Measurements from ENCODE around the gene PCDHA8. TPM values are rescaled to one million over a fixed set of nuclear protein-coding genes. Genes with fewer than 3 reads are reported as not detected.
"Not testable (repeated sequence)": the region's sequence is repeated elsewhere in the genome, so short reads cannot be mapped to it uniquely, and the experiment has no call there.

PCDHA8 gene
- total and polyA plus RNA-seq, 7 donors, result 0.01 to 0.12 TPM; not detected in 5

DNA sequence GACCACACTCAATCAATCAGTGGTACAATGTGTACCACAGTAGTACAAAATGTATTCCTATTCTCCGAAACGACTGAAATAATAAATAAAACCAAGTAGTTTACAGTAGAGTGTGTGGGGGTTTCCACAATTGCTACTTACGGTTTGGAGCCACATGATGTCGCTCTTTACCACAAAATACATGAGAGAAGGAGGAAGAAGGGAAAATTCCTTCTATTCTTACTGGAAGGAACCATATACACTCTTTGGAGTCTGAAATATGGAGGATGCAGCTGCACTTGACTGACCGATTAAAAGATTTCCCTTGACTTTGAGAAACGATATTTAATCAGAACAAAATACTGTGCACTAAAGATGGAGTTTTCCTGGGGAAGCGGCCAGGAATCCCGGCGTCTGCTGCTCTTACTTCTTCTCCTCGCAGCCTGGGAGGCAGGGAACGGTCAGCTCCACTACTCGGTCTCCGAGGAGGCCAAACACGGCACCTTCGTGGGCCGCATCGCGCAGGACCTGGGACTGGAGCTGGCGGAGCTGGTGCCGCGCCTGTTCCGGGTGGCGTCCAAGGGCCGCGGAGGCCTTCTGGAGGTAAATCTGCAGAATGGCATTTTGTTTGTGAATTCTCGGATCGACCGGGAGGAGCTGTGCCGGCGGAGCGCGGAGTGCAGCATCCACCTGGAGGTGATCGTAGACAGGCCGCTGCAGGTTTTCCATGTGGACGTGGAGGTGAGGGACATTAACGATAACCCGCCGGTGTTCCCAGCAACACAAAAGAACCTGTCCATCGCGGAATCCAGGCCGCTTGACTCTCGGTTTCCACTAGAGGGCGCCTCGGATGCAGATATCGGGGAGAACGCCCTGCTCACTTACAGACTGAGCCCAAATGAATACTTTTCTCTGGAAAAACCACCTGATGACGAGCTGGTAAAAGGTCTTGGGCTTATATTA lies 33.9 kb upstream of the PCDHA8 start, which contains the start of gene PCDHA4:
TSS of gene PCDHA4 (plus strand) at position 235 of the 942 bp plus-strand sequence.
- WGBS, 3 donors, result 12 to 17% (median 16%) methylated on average over 32 to 37 of the region's 47 CpGs
- Histone ChIP-seq H3K36me3 (ENCODE audit: insufficient read depth in 1 of 2, low read depth in 1 of 2) (no peaks in the 10 kb centered on the region), H3K9me3 (peaks cover 4% of the 10 kb centered on the region), H3K27ac (no peak within 1 kb of the TSS), H3K27me3 (ENCODE audit: insufficient read depth in 3 of 3, low read length in 2 of 3) (peaks cover 0 to 7% (median 4%) of the 10 kb centered on the region in 3 donors), H3K4me3 (peak within 1 kb of the TSS; percentile 6), H3K4me1 (no peaks in the 10 kb centered on the region)
- TF ChIP-seq, protein P1, sequence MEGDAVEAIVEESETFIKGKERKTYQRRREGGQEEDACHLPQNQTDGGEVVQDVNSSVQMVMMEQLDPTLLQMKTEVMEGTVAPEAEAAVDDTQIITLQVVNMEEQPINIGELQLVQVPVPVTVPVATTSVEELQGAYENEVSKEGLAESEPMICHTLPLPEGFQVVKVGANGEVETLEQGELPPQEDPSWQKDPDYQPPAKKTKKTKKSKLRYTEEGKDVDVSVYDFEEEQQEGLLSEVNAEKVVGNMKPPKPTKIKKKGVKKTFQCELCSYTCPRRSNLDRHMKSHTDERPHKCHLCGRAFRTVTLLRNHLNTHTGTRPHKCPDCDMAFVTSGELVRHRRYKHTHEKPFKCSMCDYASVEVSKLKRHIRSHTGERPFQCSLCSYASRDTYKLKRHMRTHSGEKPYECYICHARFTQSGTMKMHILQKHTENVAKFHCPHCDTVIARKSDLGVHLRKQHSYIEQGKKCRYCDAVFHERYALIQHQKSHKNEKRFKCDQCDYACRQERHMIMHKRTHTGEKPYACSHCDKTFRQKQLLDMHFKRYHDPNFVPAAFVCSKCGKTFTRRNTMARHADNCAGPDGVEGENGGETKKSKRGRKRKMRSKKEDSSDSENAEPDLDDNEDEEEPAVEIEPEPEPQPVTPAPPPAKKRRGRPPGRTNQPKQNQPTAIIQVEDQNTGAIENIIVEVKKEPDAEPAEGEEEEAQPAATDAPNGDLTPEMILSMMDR (IDR thresholded peaks at IDR 0.05), result peak; percentile 8
- DNase-seq, result peak in 1 of 2 donors; percentile 48
- intact Hi-C loops (cut with DNase I), result no loop called here
- ATAC-seq, result no peak

DNA sequence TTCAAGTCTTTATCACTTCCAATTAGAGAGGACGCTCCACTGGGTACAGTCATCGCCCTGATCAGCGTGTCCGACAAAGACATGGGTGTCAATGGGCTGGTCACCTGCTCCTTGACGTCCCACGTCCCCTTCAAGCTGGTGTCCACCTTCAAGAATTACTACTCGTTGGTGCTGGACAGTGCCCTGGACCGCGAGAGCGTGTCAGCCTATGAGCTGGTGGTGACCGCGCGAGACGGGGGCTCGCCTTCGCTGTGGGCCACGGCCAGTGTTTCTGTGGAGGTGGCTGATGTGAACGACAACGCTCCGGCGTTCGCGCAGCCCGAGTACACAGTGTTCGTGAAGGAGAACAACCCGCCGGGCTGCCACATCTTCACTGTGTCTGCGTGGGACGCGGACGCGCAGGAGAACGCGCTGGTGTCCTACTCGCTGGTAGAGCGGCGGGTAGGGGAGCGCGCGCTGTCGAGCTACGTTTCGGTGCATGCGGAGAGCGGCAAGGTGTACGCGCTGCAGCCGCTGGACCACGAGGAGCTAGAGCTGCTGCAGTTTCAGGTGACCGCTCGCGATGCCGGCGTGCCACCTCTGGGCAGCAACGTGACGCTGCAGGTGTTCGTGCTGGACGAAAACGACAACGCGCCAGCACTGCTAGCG lies 32.6 kb upstream of the PCDHA8 start:
- intact Hi-C loops (cut with DNase I); H3K27ac ChIP-seq; H3K4me1 ChIP-seq; H3K4me3 ChIP-seq; H3K9me3 ChIP-seq; DNase-seq; ATAC-seq; H3K27me3 ChIP-seq (ENCODE audit: insufficient read depth in 3 of 3, low read length in 2 of 3); H3K36me3 ChIP-seq (ENCODE audit: insufficient read depth in 1 of 2, low read depth in 1 of 2): not testable (repeated sequence)
- WGBS, 3 donors, result 51 to 60% (median 55%) methylated on average over 62 of the region's 62 CpGs

DNA sequence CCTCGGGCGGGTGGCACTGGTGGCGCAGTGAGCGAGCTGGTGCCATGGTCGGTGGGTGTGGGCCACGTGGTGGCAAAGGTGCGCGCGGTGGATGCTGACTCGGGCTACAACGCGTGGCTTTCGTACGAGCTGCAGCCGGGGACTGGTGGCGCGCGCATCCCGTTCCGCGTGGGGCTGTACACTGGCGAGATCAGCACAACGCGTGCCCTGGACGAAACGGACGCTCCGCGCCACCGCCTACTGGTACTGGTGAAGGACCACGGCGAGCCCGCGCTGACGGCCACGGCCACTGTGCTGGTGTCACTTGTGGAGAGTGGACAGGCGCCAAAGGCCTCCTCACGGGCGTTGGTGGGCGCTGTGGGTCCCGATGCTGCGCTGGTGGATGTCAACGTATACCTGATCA lies 32.1 kb upstream of the PCDHA8 start:
- 59 to 68% (median 64%) methylated on average over 42 to 43 of the region's 43 CpGs for WGBS, 3 donors
- peaks cover 0 to 4% (median 0%) of the 10 kb centered on the region in 3 donors for H3K27me3 ChIP-seq (ENCODE audit: insufficient read depth in 3 of 3, low read length in 2 of 3)
- no peaks in the 10 kb centered on the region for H3K36me3 ChIP-seq (ENCODE audit: insufficient read depth in 1 of 2, low read depth in 1 of 2)
- H3K9me3 ChIP-seq, result peaks cover 4% of the 10 kb centered on the region
- H3K4me3 ChIP-seq, result no peak overlapping the region
- intact Hi-C loops (cut with DNase I), result no loop called here
- no peak for DNase-seq
- ATAC-seq, result no peak
- H3K4me1 ChIP-seq, result no peaks in the 10 kb centered on the region
- TF ChIP-seq, protein P1 (IDR thresholded peaks at IDR 0.05), result no peak
- H3K27ac ChIP-seq, result no peak overlapping the region

DNA sequence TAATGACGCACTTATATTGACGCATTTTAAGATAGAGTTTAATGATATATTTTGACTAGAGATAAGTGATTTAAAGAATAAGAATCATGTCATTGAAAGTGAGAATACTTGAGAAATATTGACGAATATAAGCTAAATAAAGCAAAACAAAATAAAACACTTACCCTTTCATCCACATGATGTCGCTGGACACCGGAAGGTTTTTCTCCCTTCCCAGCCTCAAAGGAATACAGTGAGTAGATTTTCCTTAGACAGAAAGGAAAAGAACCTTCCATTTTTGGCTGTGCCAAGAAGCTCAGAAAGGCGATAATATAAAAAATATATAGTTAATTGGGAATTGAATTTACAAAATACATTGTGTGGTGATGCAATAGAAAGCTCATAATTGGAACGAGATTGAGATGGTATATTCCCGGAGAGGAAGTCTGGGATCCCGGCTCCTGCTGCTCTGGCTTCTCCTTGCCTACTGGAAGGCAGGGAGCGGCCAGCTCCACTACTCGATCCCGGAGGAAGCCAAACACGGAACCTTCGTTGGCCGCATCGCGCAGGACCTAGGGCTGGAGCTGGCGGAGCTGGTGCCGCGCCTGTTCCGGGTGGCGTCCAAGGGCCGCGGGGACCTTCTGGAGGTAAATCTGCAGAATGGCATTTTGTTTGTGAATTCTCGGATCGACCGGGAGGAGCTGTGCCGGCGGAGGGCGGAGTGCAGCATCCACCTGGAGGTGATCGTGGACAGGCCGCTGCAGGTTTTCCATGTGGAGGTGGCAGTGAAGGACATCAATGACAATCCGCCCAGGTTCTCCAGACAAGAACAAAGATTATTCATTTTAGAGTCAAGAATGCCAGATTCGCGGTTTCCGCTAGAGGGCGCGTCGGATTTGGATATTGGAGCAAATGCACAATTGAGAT lies 19.4 kb upstream of the PCDHA8 start, which contains the start of gene PCDHA5:
TSS of gene PCDHA5 (plus strand) at position 239 of the 906 bp plus-strand sequence.
- no peaks in the 10 kb centered on the region for H3K4me1 ChIP-seq
- no peaks in the 10 kb centered on the region for H3K36me3 ChIP-seq (ENCODE audit: insufficient read depth in 1 of 2, low read depth in 1 of 2)
- no peak within 1 kb of the TSS for H3K4me3 ChIP-seq
- no peak within 1 kb of the TSS for H3K27ac ChIP-seq
- no peak for DNase-seq
- ATAC-seq, result no peak
- WGBS, 3 donors, result 23 to 25% (median 24%) methylated on average over 35 to 39 of the region's 39 CpGs
- H3K9me3 ChIP-seq, result peaks cover 4% of the 10 kb centered on the region
- intact Hi-C loops (cut with DNase I), result no loop called here
- TF ChIP-seq, protein P1 (IDR thresholded peaks at IDR 0.05), result peak; percentile 19
- H3K27me3 ChIP-seq (ENCODE audit: insufficient read depth in 3 of 3, low read length in 2 of 3), result peaks cover 0 to 11% (median 2%) of the 10 kb centered on the region in 3 donors

Data from psoas muscle (tissue), 8 donors.